Measurements from ENCODE around the gene LRRC71.

DNA sequence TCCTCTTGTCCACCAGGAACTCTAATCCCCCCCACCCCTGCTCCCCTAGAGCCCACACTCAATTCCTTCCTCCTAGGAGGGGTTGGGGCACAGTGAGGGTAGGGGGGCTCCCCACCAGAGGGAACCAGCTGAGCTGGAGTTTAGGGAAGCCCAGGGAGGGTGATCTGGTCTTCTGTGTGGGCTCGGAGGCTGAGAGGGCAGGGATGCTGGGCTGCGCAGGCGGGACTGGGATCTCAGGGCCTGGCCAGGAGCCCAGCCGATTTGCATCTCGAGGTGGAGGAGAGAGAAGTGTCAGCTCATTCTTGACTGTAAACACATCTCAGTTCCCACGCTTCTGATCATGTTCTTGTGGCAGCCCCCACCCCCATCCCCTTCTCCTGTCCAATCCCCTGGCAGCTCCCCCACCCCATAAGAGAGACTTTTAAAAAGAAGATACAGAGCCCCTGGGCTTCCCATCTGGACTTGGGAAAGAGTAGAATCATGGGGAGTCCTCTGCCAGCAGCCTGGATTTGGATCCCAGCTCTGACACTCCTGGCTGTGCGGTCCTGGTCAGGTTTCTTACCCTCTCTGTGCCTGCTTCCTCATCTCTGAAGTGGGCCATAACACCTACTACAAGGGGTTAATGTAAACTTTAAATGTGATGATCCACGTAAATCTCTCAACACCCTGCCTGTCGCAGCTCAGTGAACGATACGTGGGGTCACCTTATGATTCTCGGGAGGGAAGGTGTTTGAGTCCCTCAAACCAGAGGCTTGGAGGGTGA, 20.3 kb upstream of the LRRC71 start:
- TF ChIP-seq, protein P1, sequence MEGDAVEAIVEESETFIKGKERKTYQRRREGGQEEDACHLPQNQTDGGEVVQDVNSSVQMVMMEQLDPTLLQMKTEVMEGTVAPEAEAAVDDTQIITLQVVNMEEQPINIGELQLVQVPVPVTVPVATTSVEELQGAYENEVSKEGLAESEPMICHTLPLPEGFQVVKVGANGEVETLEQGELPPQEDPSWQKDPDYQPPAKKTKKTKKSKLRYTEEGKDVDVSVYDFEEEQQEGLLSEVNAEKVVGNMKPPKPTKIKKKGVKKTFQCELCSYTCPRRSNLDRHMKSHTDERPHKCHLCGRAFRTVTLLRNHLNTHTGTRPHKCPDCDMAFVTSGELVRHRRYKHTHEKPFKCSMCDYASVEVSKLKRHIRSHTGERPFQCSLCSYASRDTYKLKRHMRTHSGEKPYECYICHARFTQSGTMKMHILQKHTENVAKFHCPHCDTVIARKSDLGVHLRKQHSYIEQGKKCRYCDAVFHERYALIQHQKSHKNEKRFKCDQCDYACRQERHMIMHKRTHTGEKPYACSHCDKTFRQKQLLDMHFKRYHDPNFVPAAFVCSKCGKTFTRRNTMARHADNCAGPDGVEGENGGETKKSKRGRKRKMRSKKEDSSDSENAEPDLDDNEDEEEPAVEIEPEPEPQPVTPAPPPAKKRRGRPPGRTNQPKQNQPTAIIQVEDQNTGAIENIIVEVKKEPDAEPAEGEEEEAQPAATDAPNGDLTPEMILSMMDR (IDR thresholded peaks at IDR 0.05 in 8 of 11, conservative IDR thresholded peaks at IDR 0.05 in 3 of 11): no peak
- no peak for TF ChIP-seq POLR2AphosphoS5 (IDR thresholded peaks at IDR 0.05)

Measured in spleen (tissue), 7 donors.